Right renal pelvis (tissue), 4 donors: Measurements from ENCODE around the gene ZDHHC18. TPM values are rescaled to one million over a fixed set of nuclear protein-coding genes. Genes with fewer than 3 reads are reported as not detected.
"Not testable (repeated sequence)": the region's sequence is repeated elsewhere in the genome, so short reads cannot be mapped to it uniquely, and the experiment has no call there.

ENCODE experiments used
- DNase-seq, 4 donors: peaks; one replicate each; pipeline ENCODE4 v3.0.0-alpha.2; 2013; ENCODE audit warnings: low read depth in 4 of 4, low spot score in 3 of 4, missing footprints in 1 of 4
- polyA plus RNA-seq, 4 donors: library from polyadenylated mRNA; unstranded; fragments of 120-200 nt; gene quantifications; one replicate each; pipeline ENCODE4 v1.2.1, GENCODE V29; 2013; ENCODE audit not compliant: insufficient read length in 4 of 4

Gene ZDHHC18
- polyA plus RNA-seq, 4 donors = 20.7 to 23.2 (median 22.1) TPM

GRCh38 chr1:26790551-26790953, 35.9 kb upstream of the ZDHHC18 start:
- no peak for DNase-seq

GRCh38 chr1:26791148-26791547, 35.3 kb upstream of the ZDHHC18 start:
- DNase-seq = no peak

- no peak for DNase-seq
Measured at GRCh38 chr1:26791626-26792025, 34.9 kb upstream of the ZDHHC18 start.

GRCh38 chr1:26792924-26793323, 33.6 kb upstream of the ZDHHC18 start:
- DNase-seq = no peak

GRCh38 chr1:26794391-26794790, 32.1 kb upstream of the ZDHHC18 start:
- DNase-seq = no peak

- no peak for DNase-seq
Measured at GRCh38 chr1:26797627-26798026, 28.9 kb upstream of the ZDHHC18 start.

- no peak for DNase-seq
Measured at GRCh38 chr1:26799479-26800142, 26.9 kb upstream of the ZDHHC18 start.

- DNase-seq = not testable (repeated sequence)
Measured at GRCh38 chr1:26803932-26804331, 22.6 kb upstream of the ZDHHC18 start.

GRCh38 chr1:26810105-26810504, 16.4 kb upstream of the ZDHHC18 start:
- DNase-seq = not testable (repeated sequence)

- no peak for DNase-seq
Measured at GRCh38 chr1:26811057-26811456, 15.4 kb upstream of the ZDHHC18 start.

- no peak for DNase-seq
Measured at GRCh38 chr1:26811708-26812107, 14.8 kb upstream of the ZDHHC18 start.

- no peak for DNase-seq
Measured at GRCh38 chr1:26814377-26814776, 12.1 kb upstream of the ZDHHC18 start.

GRCh38 chr1:26814893-26815292, 11.6 kb upstream of the ZDHHC18 start:
- DNase-seq = no peak

- DNase-seq = no peak
Measured at GRCh38 chr1:26820784-26821269, 5.7 kb upstream of the ZDHHC18 start.

GRCh38 chr1:26822737-26823395, 3.6 kb upstream of the ZDHHC18 start:
- DNase-seq = no peak

- no peak for DNase-seq
Measured at GRCh38 chr1:26824731-26825130, 1.8 kb upstream of the ZDHHC18 start.

- DNase-seq = no peak
Measured at GRCh38 chr1:26827106-26827604, 667 bp downstream of the ZDHHC18 start.

GRCh38 chr1:26827663-26828062, 1.2 kb downstream of the ZDHHC18 start:
- DNase-seq = peak in 1 of 4 donors; percentile 20

GRCh38 chr1:26828411-26828991, 2.0 kb downstream of the ZDHHC18 start:
- no peak for DNase-seq

GRCh38 chr1:26829184-26829911, 2.9 kb downstream of the ZDHHC18 start:
- no peak for DNase-seq

- no peak for DNase-seq
Measured at GRCh38 chr1:26831059-26831458, 4.6 kb downstream of the ZDHHC18 start.
